Measurements from ENCODE around the gene ZNF319.

GRCh38 chr16:57977418-57978069 lies 22.9 kb downstream of the ZNF319 start:
- TF ChIP-seq, protein P1, sequence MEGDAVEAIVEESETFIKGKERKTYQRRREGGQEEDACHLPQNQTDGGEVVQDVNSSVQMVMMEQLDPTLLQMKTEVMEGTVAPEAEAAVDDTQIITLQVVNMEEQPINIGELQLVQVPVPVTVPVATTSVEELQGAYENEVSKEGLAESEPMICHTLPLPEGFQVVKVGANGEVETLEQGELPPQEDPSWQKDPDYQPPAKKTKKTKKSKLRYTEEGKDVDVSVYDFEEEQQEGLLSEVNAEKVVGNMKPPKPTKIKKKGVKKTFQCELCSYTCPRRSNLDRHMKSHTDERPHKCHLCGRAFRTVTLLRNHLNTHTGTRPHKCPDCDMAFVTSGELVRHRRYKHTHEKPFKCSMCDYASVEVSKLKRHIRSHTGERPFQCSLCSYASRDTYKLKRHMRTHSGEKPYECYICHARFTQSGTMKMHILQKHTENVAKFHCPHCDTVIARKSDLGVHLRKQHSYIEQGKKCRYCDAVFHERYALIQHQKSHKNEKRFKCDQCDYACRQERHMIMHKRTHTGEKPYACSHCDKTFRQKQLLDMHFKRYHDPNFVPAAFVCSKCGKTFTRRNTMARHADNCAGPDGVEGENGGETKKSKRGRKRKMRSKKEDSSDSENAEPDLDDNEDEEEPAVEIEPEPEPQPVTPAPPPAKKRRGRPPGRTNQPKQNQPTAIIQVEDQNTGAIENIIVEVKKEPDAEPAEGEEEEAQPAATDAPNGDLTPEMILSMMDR (IDR thresholded peaks at IDR 0.05; ENCODE audit: borderline replicate concordance, extremely low read depth, low read length, poor library complexity, severe bottlenecking) = no peak
- TF ChIP-seq EZH2 (IDR thresholded peaks at IDR 0.05; ENCODE audit: borderline replicate concordance, low read depth, low read length, severe bottlenecking) = no peak
